Measurements from ENCODE around the gene CENPU. TPM values are rescaled to one million over a fixed set of nuclear protein-coding genes. Genes with fewer than 3 reads are reported as not detected.

Gene CENPU
- total RNA-seq, 1 donor, result 4.6 TPM

- H3K4me1 ChIP-seq (ENCODE audit: insufficient read depth, low read length), result peaks cover 47% of the 10 kb centered on the region
- peak overlapping the region; percentile 63 for H3K4me3 ChIP-seq (ENCODE audit: low read length)
These were observed 83.7 kb downstream of the CENPU start for GRCh38 chr4:184649971-184650855.

GRCh38 chr4:184649026-184649970, 84.6 kb downstream of the CENPU start, which contains the start of the genes CASP3 and PRIMPOL:
Gene CASP3, minus strand, starts transcription at chr4:184649447. Its CDS starts 10,994 bp downstream, at chr4:184638453.
Gene PRIMPOL, plus strand, starts transcription at chr4:184649738. Its CDS starts 7,403 bp downstream, at chr4:184657141.
- peak within 1 kb of the TSS; percentile 85 for H3K4me3 ChIP-seq (ENCODE audit: low read length)
- peaks cover 55% of the 10 kb centered on the region for H3K4me1 ChIP-seq (ENCODE audit: insufficient read depth, low read length)
- H3K9me3 ChIP-seq (ENCODE audit: low read depth, low read length), result no peaks in the 10 kb centered on the region
- no peaks in the 10 kb centered on the region for H3K27me3 ChIP-seq (ENCODE audit: insufficient read depth, low read length)

More at GRCh38 chr4:184649971-184650855, 83.7 kb downstream of the CENPU start:
- H3K27me3 ChIP-seq (ENCODE audit: insufficient read depth, low read length), result no peaks in the 10 kb centered on the region
- no peaks in the 10 kb centered on the region for H3K9me3 ChIP-seq (ENCODE audit: low read depth, low read length)

GRCh38 chr4:184648313-184649025, 85.4 kb downstream of the CENPU start:
- Histone ChIP-seq H3K27me3 (ENCODE audit: insufficient read depth, low read length) (no peaks in the 10 kb centered on the region), H3K4me1 (ENCODE audit: insufficient read depth, low read length) (peaks cover 55% of the 10 kb centered on the region), H3K9me3 (ENCODE audit: low read depth, low read length) (no peaks in the 10 kb centered on the region), H3K4me3 (ENCODE audit: low read length) (peak overlapping the region; percentile 85)

GRCh38 chr4:184648054-184648312, 85.9 kb downstream of the CENPU start:
- Histone ChIP-seq H3K9me3 (ENCODE audit: low read depth, low read length) (no peaks in the 10 kb centered on the region), H3K27me3 (ENCODE audit: insufficient read depth, low read length) (no peaks in the 10 kb centered on the region), H3K4me1 (ENCODE audit: insufficient read depth, low read length) (peaks cover 55% of the 10 kb centered on the region), H3K4me3 (ENCODE audit: low read length) (peak overlapping the region; percentile 85)

DNA sequence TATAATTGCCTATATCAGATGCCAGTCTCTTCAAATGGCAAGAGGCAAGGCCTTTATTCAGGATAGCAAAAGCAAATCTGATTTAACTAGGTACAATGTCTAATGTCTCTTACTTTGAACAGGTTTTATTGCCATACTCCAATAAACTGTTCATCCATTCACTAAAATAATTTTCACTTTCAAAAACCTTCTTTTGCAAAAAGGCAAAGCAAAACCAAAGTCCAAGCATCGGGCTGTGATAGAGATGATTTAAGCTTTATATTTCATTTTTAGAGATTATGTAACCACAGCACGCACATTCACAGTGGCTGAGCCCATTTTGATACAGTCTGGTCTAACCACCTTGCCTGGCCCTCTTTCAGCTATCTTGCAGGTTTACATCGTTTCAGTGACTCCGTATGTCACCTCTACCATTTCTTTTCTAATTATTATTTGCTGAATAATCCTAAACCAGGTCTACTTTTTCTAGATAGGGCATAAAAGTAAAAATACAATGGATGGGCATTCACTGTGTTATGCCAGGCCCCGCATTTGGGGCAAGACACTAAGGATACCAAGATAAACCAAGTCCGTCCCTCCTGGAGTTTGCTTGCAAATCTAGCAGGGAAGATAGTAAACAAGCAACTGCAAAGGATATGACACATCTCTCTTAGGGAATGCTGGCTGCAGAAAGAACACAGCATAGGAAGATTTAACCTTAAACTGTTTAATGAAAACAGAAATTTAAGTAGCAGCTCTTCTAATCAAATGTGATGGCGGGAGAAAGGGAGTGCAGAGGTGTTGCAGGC, 86.4 kb downstream of the CENPU start:
- Histone ChIP-seq H3K9me3 (ENCODE audit: low read depth, low read length) (no peaks in the 10 kb centered on the region), H3K4me3 (ENCODE audit: low read length) (peak overlapping the region; percentile 85), H3K27me3 (ENCODE audit: insufficient read depth, low read length) (no peaks in the 10 kb centered on the region), H3K4me1 (ENCODE audit: insufficient read depth, low read length) (peaks cover 55% of the 10 kb centered on the region)

DNA sequence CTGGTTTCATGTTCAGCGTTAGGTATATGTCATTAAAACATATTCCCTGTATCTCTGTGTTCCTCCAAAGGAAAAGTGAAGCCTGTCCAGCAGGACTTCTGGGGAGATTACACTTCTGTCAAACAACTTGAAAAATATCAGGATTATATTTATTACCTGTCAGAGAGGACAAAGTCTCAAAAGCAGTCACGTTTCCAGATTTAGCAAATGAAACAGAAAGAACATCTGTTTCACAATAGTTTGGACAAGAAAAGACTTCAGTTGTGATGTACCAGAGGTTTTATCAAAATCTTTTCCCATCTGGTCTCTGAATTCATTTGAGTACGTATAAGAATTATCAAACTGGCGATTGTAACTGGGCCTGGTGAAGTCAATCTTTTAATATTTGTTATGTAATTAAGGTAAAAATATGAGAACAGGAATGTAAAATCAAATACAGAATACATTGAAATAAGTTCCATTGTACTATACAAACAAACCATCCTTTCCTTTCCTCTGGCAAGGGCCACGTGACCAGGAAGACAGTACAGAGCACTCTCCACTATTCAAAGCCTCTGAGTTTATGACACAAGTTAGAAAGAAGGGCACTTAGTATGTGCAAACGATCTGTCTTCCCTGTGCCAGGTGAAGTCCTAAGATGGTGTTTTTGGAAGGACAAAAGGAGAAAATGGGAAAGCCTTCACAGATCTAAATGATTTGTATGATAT, 87.8 kb downstream of the CENPU start:
- Histone ChIP-seq H3K9me3 (ENCODE audit: low read depth, low read length) (no peaks in the 10 kb centered on the region), H3K4me1 (ENCODE audit: insufficient read depth, low read length) (peaks cover 51% of the 10 kb centered on the region), H3K27me3 (ENCODE audit: insufficient read depth, low read length) (no peaks in the 10 kb centered on the region), H3K4me3 (ENCODE audit: low read length) (no peak overlapping the region)

DNA sequence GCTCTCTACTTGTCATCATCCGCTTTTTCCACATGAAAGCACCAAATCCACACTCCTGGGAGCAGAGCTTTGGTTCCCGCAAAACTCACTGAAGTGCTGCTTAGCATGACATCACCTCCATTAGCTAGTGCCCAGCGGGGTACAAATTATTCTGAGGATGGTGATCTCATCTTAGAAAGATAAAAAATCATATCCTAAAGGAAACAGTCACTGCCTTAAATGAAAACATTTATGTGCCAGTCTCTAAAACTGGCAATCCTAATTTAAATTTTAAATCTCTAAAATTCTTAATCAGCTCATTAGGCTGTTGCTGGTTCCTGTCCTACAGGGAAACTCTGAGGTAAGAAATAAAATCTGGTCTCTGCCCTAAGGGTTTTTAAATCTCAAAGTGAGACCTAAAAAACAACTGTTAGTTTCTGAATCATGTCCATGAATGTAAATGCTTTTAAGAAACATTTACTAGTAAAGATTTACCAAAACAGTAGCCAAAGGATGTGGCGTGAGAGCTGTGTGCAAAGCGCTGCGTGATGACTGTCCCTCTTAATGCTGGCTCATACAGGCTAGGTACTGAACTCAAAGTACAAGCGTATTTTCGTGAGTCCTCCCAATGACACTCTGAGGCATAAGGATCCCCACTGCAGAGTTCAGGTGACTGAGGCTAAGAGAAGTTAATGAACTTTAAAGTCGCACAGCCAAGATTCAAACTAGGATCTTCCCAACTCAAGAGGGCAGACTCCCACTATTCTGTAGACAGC, 89.2 kb downstream of the CENPU start:
- H3K27me3 ChIP-seq (ENCODE audit: insufficient read depth, low read length), result no peaks in the 10 kb centered on the region
- peaks cover 39% of the 10 kb centered on the region for H3K4me1 ChIP-seq (ENCODE audit: insufficient read depth, low read length)
- no peak overlapping the region for H3K4me3 ChIP-seq (ENCODE audit: low read length)
- H3K9me3 ChIP-seq (ENCODE audit: low read depth, low read length), result no peaks in the 10 kb centered on the region

Other genes starting within 250 kb of the CENPU start
- 23.0 TPM for gene CASP3, start 84.6 kb downstream of the CENPU start, total RNA-seq
- 8.5 TPM for gene PRIMPOL, start 84.4 kb downstream of the CENPU start, total RNA-seq
- 110 TPM for gene ACSL1, start 91.9 kb upstream of the CENPU start, total RNA-seq